HepG2 (cell line): ENCODE data around the gene ZNF714. TPM values are rescaled to one million over a fixed set of nuclear protein-coding genes. Genes with fewer than 3 reads are reported as not detected.
A peak's percentile ranks its signal among the peaks of the same experiment; 100 is the strongest.

Experiments used
- CREB1 ChIP-seq, 2 experiments: fragments of 450-650 bp in 1 of 2; IDR thresholded peaks; 2 replicates each; pipeline ENCODE4 v1.6.1; 2016 to 2017; ENCODE audit warnings: control low read depth in 1 of 2, mild to moderate bottlenecking in 1 of 2, missing compliant biosample characterization in 1 of 2, missing genetic modification characterization in 1 of 2
- DDIT3 ChIP-seq: sonication (generic); formaldehyde crosslinking; IDR thresholded peaks from 2 replicates; pipeline ENCODE4 v1.4.0; 2020; ENCODE audit warnings: mild to moderate bottlenecking, missing genetic modification reagents
- DPF2 ChIP-seq: sonication (generic); formaldehyde crosslinking; IDR thresholded peaks from 2 replicates; pipeline ENCODE4 v1.4.0; 2020; ENCODE audit warnings: mild to moderate bottlenecking, low read depth, missing genetic modification reagents, borderline replicate concordance
- FOXK1 ChIP-seq: sonication (generic); formaldehyde crosslinking; IDR thresholded peaks from 2 replicates; pipeline ENCODE4 v1.4.0; 2020; ENCODE audit warnings: low read depth, missing genetic modification reagents, borderline replicate concordance
- FOXP4 ChIP-seq: sonication (generic); formaldehyde crosslinking; IDR thresholded peaks from 2 replicates; pipeline ENCODE4 v1.4.0; 2020; ENCODE audit warnings: missing genetic modification reagents
- HOXA7 ChIP-seq: sonication (generic); formaldehyde crosslinking; IDR thresholded peaks from 2 replicates; pipeline ENCODE4 v1.8.1; 2022; ENCODE audit warnings: mild to moderate bottlenecking, missing genetic modification reagents, moderate library complexity
- MEIS1 ChIP-seq: sonication (generic); formaldehyde crosslinking; IDR thresholded peaks from 2 replicates; pipeline ENCODE4 v1.9.0; 2021; ENCODE audit warnings: mild to moderate bottlenecking, missing genetic modification reagents, moderate library complexity, borderline replicate concordance
- MIER3 ChIP-seq: IDR thresholded peaks from 2 replicates; pipeline ENCODE4 v1.6.1; 2016; ENCODE audit warnings: missing compliant biosample characterization, borderline replicate concordance
- MYC ChIP-seq: sonication (generic); formaldehyde crosslinking; IDR thresholded peaks from 2 replicates; pipeline ENCODE4 v1.9.0; 2021; ENCODE audit warnings: missing genetic modification reagents, borderline replicate concordance
- PAX8 ChIP-seq: sonication (generic); formaldehyde crosslinking; IDR thresholded peaks from 2 replicates; pipeline ENCODE4 v1.8.0; 2022; ENCODE audit warnings: mild to moderate bottlenecking, missing genetic modification reagents, borderline replicate concordance
- REST ChIP-seq, 2 experiments: IDR thresholded peaks; 2 replicates each; pipeline ENCODE4 v1.6.1; 2011 to 2012; ENCODE audit warnings: low read length in 2 of 2, borderline replicate concordance in 1 of 2, low read depth in 1 of 2, mild to moderate bottlenecking in 1 of 2, moderate library complexity in 1 of 2
- SCMH1 ChIP-seq: sonication (generic); formaldehyde crosslinking; IDR thresholded peaks from 2 replicates; pipeline ENCODE4 v1.9.0; 2021; ENCODE audit warnings: missing genetic modification reagents, mild to moderate bottlenecking, borderline replicate concordance
- SETDB1 ChIP-seq: sonication (generic); formaldehyde crosslinking; IDR thresholded peaks from 2 replicates; pipeline ENCODE4 v1.5.1; 2020; ENCODE audit warnings: missing genetic modification reagents, mild to moderate bottlenecking, borderline replicate concordance
- ZFP37 ChIP-seq: sonication (generic); formaldehyde crosslinking; IDR thresholded peaks from 2 replicates; pipeline ENCODE4 v1.4.0; 2020; ENCODE audit warnings: missing genetic modification reagents, borderline replicate concordance
- ZNF337 ChIP-seq: sonication (generic); formaldehyde crosslinking; IDR thresholded peaks from 2 replicates; pipeline ENCODE4 v1.5.1; 2020; ENCODE audit warnings: missing genetic modification reagents, low read depth, mild to moderate bottlenecking, borderline replicate concordance
- ZNF33B ChIP-seq: sonication (generic); formaldehyde crosslinking; IDR thresholded peaks from 2 replicates; pipeline ENCODE4 v1.5.1; 2020; ENCODE audit warnings: mild to moderate bottlenecking, missing genetic modification reagents
- ZNF382 ChIP-seq: sonication (generic); formaldehyde crosslinking; IDR thresholded peaks from 2 replicates; pipeline ENCODE4 v1.5.0; 2020; ENCODE audit warnings: missing genetic modification reagents, mild to moderate bottlenecking, borderline replicate concordance
- ZNF660 ChIP-seq: sonication (generic); formaldehyde crosslinking; IDR thresholded peaks from 2 replicates; pipeline ENCODE4 v1.5.1; 2020; ENCODE audit warnings: mild to moderate bottlenecking, low read depth, missing genetic modification reagents, borderline replicate concordance
- ZNF782 ChIP-seq: sonication (generic); formaldehyde crosslinking; IDR thresholded peaks from 2 replicates; pipeline ENCODE4 v1.4.0; 2020; ENCODE audit warnings: missing genetic modification reagents, mild to moderate bottlenecking, borderline replicate concordance
- ZSCAN5A ChIP-seq: sonication (generic); formaldehyde crosslinking; IDR thresholded peaks from 2 replicates; pipeline ENCODE4 v1.8.0; 2022; ENCODE audit warnings: mild to moderate bottlenecking, missing genetic modification reagents, borderline replicate concordance
- polyA plus RNA-seq, 8 experiments: library from polyadenylated mRNA; depleted of rRNA in 3 of 8; stranded (reverse) in 7 of 8; unstranded in 1 of 8; fragments of >200 nt; fragmentation: Illumina TruSeq in 4 of 8; extraction: Trizol in 4 of 8; gene quantifications; 2 replicates each; pipeline versions ENCODE4 v1.2.1 to v1.2.3, GENCODE V29; 2011 to 2016; ENCODE audit warnings: low read depth in 4 of 8, missing spikeins in 1 of 8, mixed read lengths in 1 of 8; ENCODE audit not compliant: insufficient read depth in 1 of 8
- total RNA-seq, 5 experiments: library from RNA; depleted of rRNA; stranded (reverse); fragments of >200 nt; fragmentation: Illumina TruSeq; extraction: Trizol; gene quantifications; 2 replicates each; pipeline ENCODE4 v1.2.3, GENCODE V29; 2016; ENCODE audit warnings: low read depth in 1 of 5

ZNF714 gene
- total and polyA plus RNA-seq, 2 of the 13 experiments (the other 11 are each of a cell fraction or from before 2014, with no cell fraction given): 6.7 to 27.8 TPM

DNA sequence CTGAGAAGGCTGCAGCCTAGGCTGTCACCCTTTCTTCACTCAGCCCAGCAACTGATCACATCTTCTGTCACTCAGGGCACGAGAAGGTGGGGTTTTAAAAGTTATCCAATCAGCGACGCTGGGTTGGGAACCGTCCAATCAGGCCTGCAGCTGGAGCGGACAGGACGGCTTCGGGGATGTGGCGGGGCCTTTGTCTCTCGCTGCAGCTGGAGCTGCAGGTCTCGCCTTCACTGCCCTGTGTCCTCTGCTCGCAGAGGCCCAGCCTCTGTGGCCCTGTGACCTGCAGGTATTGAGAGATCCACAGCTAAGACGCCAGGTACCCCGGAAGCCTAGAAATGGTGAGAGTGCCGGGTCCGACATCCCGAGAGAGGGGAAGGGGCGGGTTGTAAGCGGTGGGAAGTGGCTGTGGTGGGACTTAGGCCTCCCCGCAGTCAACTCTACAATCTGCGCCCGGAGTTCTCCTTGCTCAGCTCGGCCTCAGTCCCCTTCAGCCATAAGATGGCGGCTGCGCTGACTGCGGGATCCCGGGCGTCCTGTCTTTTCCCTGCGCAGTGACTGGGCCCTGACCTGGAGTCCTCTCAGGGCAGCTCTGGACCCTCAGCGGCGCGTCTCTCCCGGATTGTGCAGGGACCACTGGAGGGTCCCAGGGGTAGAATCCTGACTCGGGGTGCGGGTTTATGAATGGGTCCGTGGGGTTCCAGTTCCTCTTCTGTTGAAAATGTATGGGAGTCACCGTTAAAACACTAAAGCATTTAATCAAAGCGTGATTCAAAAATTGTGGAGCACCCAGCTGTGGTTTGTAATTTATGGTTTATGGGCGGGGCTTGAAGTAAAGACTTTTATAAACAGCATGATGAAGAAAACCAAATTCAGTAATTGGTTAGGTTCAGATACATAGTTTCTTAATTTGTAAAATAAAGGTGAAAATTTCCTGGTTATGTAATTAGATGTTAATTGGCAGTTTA lies at the start of gene ZNF714 (continued):
- TF ChIP-seq FOXP4 (CRISPR knock-in tag) (no peak), ZNF660 (no peak), ZNF382 (CRISPR knock-in tag) (no peak), ZFP37 (CRISPR knock-in tag) (no peak), FOXK1 (CRISPR knock-in tag) (peak; percentile 12; the same call in 1 of the 2 replicates), SETDB1 (CRISPR knock-in tag) (no peak), DPF2 (CRISPR knock-in tag) (no peak), PAX8 (CRISPR knock-in tag) (no peak), ZSCAN5A (no peak), HOXA7 (CRISPR knock-in tag) (no peak), ZNF337 (CRISPR knock-in tag) (no peak), MIER3 (CRISPR knock-in tag) (no peak), ZNF782 (no peak), SCMH1 (no peak), ZNF33B (CRISPR knock-in tag) (no peak), CREB1 (IDR thresholded peaks at IDR 0.05) (peak; percentile 21; the same call in 1 of the 2 replicates), CREB1 (CRISPR knock-in tag; IDR thresholded peaks at IDR 0.05) (peak; percentile 71), REST (IDR thresholded peaks at IDR 0.05; ENCODE audit: borderline replicate concordance in 1 of 2, low read depth in 1 of 2, low read length in 2 of 2) (0 out of 4 replicates have a peak, but pooled peaks of 1 of the 2 experiments have one; percentile 22), MYC (CRISPR knock-in tag) (no peak), DDIT3 (no peak), MEIS1 (CRISPR knock-in tag) (no peak)
